B cell (primary cell): ENCODE data around the gene DPM2. TPM values are rescaled to one million over a fixed set of nuclear protein-coding genes. Genes with fewer than 3 reads are reported as not detected.

Source experiments
- ATAC-seq: fragments of 200-7000 bp; cut with Tn5 transposase; one replicate; pipeline ENCODE4 v1.10.0; 2021; ENCODE audit warnings: low read depth, mild to moderate bottlenecking, moderate number of reproducible peaks, moderate library complexity
- CTCF ChIA-PET: fragments of 350-600 bp; sonication (Branson Sonifier 250); formaldehyde crosslinking; loops from one replicate; lab custom pipeline; 2021; ENCODE audit warnings: antibody characterized with exemption, inconsistent platforms; lab: Charles Lee
- POLR2A ChIA-PET: fragments of 350-600 bp; sonication (Branson Sonifier 250); formaldehyde crosslinking; loops from one replicate; lab custom pipeline; 2021; ENCODE audit warnings: antibody characterized with exemption; lab: Charles Lee
- DNase-seq: peaks from one replicate; pipeline ENCODE4 v3.0.0; 2013
- H2AFZ ChIP-seq: 2 replicates; pipeline ENCODE4 v1.6.1; 2012; ENCODE audit warnings: mild to moderate bottlenecking, low read depth, low read length; ENCODE audit not compliant: insufficient read depth, poor library complexity, severe bottlenecking
- H3K27ac ChIP-seq, 2 donors: 1 replicate in 1 of 2; 2 replicates in 1 of 2; pipeline ENCODE4 v1.5.1; 2012 to 2013; ENCODE audit warnings: low read length in 2 of 2, mild to moderate bottlenecking in 2 of 2, moderate library complexity in 1 of 2
- H3K27me3 ChIP-seq, 4 experiments: fragments of 200-600 bp in 1 of 4; sonication (generic) in 1 of 4; replicated peaks in 1 of 4; 1 replicate in 2 of 4; 2 replicates in 2 of 4; pipeline versions ENCODE4 v1.6.1 to v1.7.0; 2013 to 2016; ENCODE audit warnings: low read length in 3 of 4, mild to moderate bottlenecking in 2 of 4, mixed read lengths in 1 of 4, moderate library complexity in 1 of 4; ENCODE audit not compliant: insufficient read depth in 4 of 4, control insufficient read depth in 3 of 4; ENCODE audit errors: control extremely low read depth in 1 of 4
- H3K36me3 ChIP-seq, 2 experiments: replicated peaks in 1 of 2; 1 replicate in 1 of 2; 2 replicates in 1 of 2; pipeline versions ENCODE4 v1.6.1 to v1.7.1; 2013; ENCODE audit warnings: low read length in 1 of 2; ENCODE audit not compliant: insufficient read depth in 2 of 2, control insufficient read depth in 1 of 2; ENCODE audit errors: control extremely low read depth in 1 of 2, extremely low read depth in 1 of 2
- H3K4me1 ChIP-seq, 2 donors: fragments of 200-600 bp in 1 of 2; sonication (generic) in 1 of 2; 1 replicate in 1 of 2; 2 replicates in 1 of 2; pipeline versions ENCODE4 v1.5.1 to v1.6.1; 2013 to 2017; ENCODE audit warnings: low read length in 2 of 2; ENCODE audit not compliant: control insufficient read depth in 2 of 2, insufficient read depth in 2 of 2
- H3K4me2 ChIP-seq: replicated peaks from 2 replicates; pipeline ENCODE3; 2012; ENCODE audit warnings: mild to moderate bottlenecking, low read depth, low read length; ENCODE audit not compliant: poor library complexity, severe bottlenecking
- H3K4me3 ChIP-seq, 5 experiments: fragments of 200-600 bp in 1 of 5; sonication (generic) in 1 of 5; 1 replicate in 3 of 5; 2 replicates in 2 of 5; pipeline versions ENCODE4 v1.5.1 to v1.7.0; 2011 to 2016; ENCODE audit warnings: low read length in 4 of 5, mild to moderate bottlenecking in 4 of 5, low read depth in 2 of 5, control low read depth in 1 of 5, moderate library complexity in 1 of 5; ENCODE audit not compliant: insufficient read depth in 1 of 5; ENCODE audit errors: control extremely low read depth in 1 of 5, extremely low read depth in 1 of 5
- H3K79me2 ChIP-seq: fragments of 200-600 bp; sonication (generic); one replicate; pipeline ENCODE4 v1.6.0; 2016; ENCODE audit warnings: low read length; ENCODE audit not compliant: control insufficient read depth, insufficient read depth
- H3K9ac ChIP-seq: fragments of 200-600 bp; sonication (generic); 2 replicates; pipeline ENCODE4 v1.6.1; 2017; ENCODE audit warnings: mild to moderate bottlenecking, low read length, moderate library complexity
- H3K9me3 ChIP-seq, 3 donors: one replicate each; pipeline versions ENCODE4 v1.6.1 to v1.7.1; 2013; ENCODE audit warnings: low read length in 2 of 3; ENCODE audit not compliant: control insufficient read depth in 2 of 3, insufficient read depth in 1 of 3; ENCODE audit errors: control extremely low read depth in 1 of 3
- H4K20me1 ChIP-seq: 2 replicates; pipeline ENCODE4 v1.6.0; 2012; ENCODE audit warnings: mild to moderate bottlenecking, low read length; ENCODE audit not compliant: insufficient read depth, control insufficient read depth, poor library complexity, severe bottlenecking
- H3K27ac Mint-ChIP-seq: one replicate; pipeline ENCODE4 v1.8.0; 2021; ENCODE audit warnings: mixed read lengths
- H3K27me3 Mint-ChIP-seq: one replicate; pipeline ENCODE4 v1.8.0; 2021; ENCODE audit warnings: mixed read lengths
- H3K4me1 Mint-ChIP-seq: one replicate; pipeline ENCODE4 v1.8.0; 2021; ENCODE audit warnings: mixed read lengths
- H3K4me3 Mint-ChIP-seq: one replicate; pipeline ENCODE4 v1.8.0; 2021; ENCODE audit warnings: mixed read lengths
- H3K9me3 Mint-ChIP-seq: one replicate; pipeline ENCODE4 v1.8.0; 2022; ENCODE audit warnings: mixed read lengths; ENCODE audit not compliant: insufficient read depth
- CTCF ChIP-seq: fragments of 200-600 bp; IDR thresholded peaks from one replicate; pipeline ENCODE4 v1.8.0; 2022; ENCODE audit warnings: antibody characterized with exemption, mild to moderate bottlenecking
- EZH2 ChIP-seq: IDR thresholded peaks from 2 replicates; pipeline ENCODE4 v1.6.1; 2012; ENCODE audit warnings: borderline replicate concordance, low read depth, mild to moderate bottlenecking, moderate library complexity, low read length; ENCODE audit not compliant: insufficient read depth, poor library complexity, severe bottlenecking
- WGBS: methylation state at CpG from one replicate; pipeline ENCODE4 v1.1.5; 2013; ENCODE audit warnings: missing lambda C conversion rate; ENCODE audit not compliant: insufficient coverage; 5-methylcytosine and 5-hydroxymethylcytosine counted together
- intact Hi-C: fragments of 100-400 bp; cut with micrococcal nuclease; formaldehyde crosslinking; loops from one replicate; pipeline ENCODE4 v1.10.0; 2022
- polyA plus RNA-seq: library from polyadenylated mRNA; depleted of rRNA; stranded (reverse); fragments of >200 nt; gene quantifications from 2 replicates; pipeline ENCODE4 v1.2.3, GENCODE V29; 2012
- total RNA-seq, 2 donors: library from RNA; stranded (reverse); fragments of 120-200 nt in 1 of 2; gene quantifications; 1 replicate in 1 of 2; 2 replicates in 1 of 2; pipeline versions ENCODE4 v1.2.3 to v1.2.4, GENCODE V29; 2013 to 2022

DPM2 gene
- total and polyA plus RNA-seq, 2 donors (not counting 1 experiment from before 2014, with no cell fraction given): 34.1 to 42.9 TPM

- WGBS: 53% methylated on average over 11 of the region's 16 CpGs
- peaks cover 90% of the 10 kb centered on the region for H4K20me1 ChIP-seq
- POLR2A ChIA-PET: interaction anchor here (0.6 to 2.8 kb wide), 13 partner anchors 10 to 236 kb away, joined by 3 to 28 read pairs (median 4); partner anchors contain the start of genes EEIG1 and TOR2A
- Mint-ChIP-seq H3K9me3 (no peaks in the 10 kb centered on the region), H3K4me1 (peaks cover 98% of the 10 kb centered on the region), H3K4me3 (peak overlapping the region; percentile 77), H3K27ac (peak overlapping the region; percentile 96), H3K27me3 (no peaks in the 10 kb centered on the region)
- peaks cover 0 to 29% of the 10 kb centered on the region in 2 experiments for H3K36me3 ChIP-seq
- H3K79me2 ChIP-seq: peaks cover 99% of the 10 kb centered on the region
- H3K4me3 ChIP-seq: peak overlapping the region in 3 of 5 experiments; percentile 5 to 18 (median 6)
- TF ChIP-seq CTCF: no peak
- TF ChIP-seq EZH2: no peak
- no peaks in the 10 kb centered on the region for H3K27me3 ChIP-seq
- CTCF ChIA-PET: interaction anchor here (1.2 to 20.6 kb wide), 8 partner anchors 11 to 147 kb away, joined by 3 to 282 read pairs (median 8); partner anchors contain the start of gene EEIG1
- H2AFZ ChIP-seq: no peak overlapping the region
- peak overlapping the region; percentile 40 for H3K9ac ChIP-seq
- DNase-seq (peak; percentile 87), ATAC-seq (peak; percentile 69)
- intact Hi-C loops: loop anchor here (1.0 to 5.0 kb wide), 3 partner anchors 9 to 37 kb away; no protein-coding TSS in a partner anchor
- H3K4me1 ChIP-seq: peaks cover 99 to 100% of the 10 kb centered on the region in 2 donors
- peak overlapping the region; percentile 91 to 97 for H3K27ac ChIP-seq
- H3K9me3 ChIP-seq: no peaks in the 10 kb centered on the region
- peak overlapping the region; percentile 76 for H3K4me2 ChIP-seq
Observed at GRCh38 chr9:127970401-127971313, 33.0 kb upstream of the DPM2 start.
